GM21360 (cell line): ENCODE measurements around the gene CD5L.
A peak's percentile ranks its signal among the peaks of the same experiment; 100 is the strongest.

ENCODE experiments used
- ATAC-seq: cut with Tn5 transposase; IDR thresholded peaks from one replicate; pipeline ENCODE4 v1.9.1; 2021; ENCODE audit warnings: mild to moderate bottlenecking, moderate library complexity; ENCODE audit not compliant: unreplicated experiment

The CD5L gene

DNA sequence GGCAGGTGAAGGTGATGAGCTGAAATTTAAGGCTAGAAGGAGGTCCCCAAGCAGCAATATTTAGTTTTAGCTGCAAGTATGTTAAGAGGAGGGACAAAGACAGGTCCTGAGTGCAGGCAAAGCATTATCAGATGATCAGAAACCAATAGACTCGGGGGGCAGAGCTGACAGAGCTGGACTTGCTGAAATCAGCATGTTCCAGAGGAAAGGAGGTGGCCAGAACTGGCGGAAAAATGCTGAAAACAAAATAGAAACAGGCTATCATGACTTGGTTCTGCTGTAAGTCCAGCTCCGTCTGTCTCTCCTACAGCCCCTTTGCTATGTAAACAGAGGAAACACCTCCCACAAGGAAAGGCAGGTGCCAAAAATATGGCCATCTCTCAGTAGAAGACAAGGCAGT is at the start of gene CD5L:
Gene CD5L (minus strand): TSS at position 101 of the 400 bp plus-strand sequence. CDS start 107 bp downstream, outside the sequence.
- no peak for ATAC-seq

DNA sequence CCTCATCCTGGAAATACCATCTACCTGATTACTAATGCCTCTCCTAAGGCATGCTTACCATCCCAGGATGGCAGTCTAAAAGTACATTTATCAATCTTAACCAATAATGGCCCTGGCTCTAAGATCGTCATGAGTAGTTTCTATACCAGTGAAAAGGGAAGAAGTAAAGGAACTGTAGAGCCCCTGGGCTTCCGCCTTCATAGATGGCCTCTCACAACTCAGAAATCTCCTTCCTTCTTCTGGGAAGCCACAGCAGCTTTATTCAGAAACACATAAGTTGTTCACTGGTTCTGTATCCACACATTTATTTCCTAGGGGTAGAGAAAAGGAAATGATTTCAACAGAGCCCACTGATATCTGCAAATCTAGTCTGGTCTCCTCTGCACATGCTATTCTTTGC is 41.0 kb upstream of the CD5L start:
- no peak for ATAC-seq

DNA sequence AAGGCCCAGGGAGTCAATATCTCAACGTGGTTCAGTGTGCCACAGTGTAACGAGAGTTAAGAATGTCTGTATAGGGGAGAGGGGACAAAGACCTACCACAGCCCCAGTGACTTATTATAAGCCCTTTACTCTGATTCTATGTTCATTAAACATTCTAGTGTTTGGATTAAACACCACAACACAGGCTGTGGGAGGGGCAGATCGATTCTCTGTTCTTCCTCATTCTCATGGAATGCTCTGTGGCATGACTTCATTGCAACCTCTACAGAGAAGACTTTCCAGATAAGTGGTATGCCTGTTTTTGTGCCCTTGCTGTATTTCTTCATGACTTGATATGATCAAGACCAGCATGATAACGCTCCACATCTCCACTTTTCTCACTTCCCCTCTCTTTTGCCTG is 39.0 kb upstream of the CD5L start:
- no peak for ATAC-seq

DNA sequence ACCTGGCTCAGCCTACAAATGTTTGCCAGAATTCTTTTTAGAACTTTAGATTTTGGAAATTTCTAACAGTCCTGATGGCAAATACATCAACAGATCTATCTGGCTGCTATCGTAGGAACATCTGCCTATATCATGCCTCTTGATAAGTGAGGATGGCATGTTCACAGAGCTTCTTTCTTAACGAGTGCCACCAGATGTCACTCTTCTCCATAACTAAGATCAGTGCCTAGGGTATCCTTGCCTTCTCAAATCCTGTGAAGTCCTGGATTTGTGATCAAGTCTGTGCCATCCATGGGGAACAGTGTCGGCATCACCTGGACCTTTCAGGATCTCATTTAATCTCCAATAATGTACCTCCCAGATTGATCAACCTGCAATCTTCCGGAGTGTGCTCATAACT is 36.5 kb upstream of the CD5L start:
- ATAC-seq, result no peak

DNA sequence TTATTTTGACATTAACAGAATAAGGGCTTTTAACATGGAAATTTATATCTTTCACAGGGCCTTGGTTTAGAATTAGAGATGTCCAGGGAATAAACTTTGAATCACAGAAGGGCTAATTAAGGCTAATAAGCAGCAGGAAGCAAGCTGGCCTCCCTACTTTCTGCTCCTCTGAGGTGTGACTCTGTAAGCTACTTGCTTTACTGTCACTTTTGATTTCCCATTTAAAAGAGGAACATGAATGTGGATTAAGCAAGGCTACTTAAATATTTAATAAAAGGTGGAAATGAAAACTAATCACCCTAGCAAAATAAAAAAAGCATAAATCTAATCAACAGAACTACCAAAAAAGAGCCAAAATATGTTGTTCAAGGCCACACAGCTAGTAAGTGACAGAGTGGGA is 28.9 kb upstream of the CD5L start:
- ATAC-seq, result no peak

DNA sequence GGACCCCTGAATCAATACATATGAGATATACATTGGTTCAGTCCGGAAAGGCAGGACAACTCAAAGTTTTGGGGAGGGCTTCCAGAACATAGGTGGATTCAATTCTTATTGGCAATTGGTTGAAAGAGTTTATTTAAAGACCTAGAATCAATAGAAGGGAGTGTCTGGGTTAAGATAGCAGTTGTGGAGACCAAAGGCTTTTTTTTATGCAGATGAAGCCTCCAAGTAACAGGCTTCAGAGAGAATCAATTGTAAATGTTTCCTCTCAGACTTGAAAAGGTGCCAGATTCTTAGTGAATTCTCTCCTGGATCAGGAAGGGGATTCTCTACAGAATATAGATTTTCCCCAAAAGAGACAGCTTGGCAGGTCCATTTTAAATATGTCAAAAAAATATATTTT is 27.0 kb upstream of the CD5L start:
- ATAC-seq, result no peak

DNA sequence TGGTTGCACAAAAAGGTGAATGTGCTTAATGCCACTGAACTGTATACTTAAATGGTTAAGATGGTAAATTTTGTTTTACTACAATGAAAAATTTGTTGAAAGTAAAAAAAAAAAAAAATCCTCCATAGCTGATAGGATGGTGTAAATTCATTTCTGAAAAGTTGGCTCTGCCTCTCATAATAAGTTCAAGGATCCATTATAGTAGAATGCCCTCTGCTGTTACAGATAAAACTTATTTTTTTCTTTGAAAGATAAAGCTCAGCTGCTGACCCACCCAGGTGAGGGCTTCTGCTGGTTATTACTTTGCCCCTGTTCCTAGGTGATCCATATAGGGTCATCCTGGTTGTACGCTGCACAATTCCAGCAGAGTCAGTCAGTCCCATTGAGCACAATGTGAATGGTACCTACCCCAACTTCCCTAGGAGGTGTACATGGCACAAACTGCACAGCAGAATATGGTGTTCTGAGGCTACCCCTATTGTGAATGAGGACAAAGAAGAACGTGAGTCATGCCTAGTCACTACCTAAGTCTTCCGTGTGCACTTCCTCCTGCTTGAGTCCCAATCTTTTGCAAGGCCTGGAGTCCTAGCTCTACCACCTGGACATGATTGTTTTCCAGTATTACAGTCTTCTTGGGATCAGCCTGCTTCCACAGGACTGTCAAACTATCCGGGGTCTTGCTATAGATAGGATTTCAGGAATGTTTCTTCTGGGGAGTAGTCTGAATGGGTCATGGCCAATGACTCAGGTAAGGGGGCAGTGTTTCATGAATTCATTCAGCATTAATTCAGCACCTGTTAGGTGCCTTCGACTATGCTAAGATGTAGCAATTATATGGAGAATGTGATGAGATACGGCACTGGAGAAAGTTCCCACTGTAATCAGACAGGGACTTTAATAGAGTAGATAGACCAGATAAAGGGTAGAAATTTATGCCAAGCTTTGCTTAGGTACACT is 20.8 kb upstream of the CD5L start:
- ATAC-seq, result no peak

DNA sequence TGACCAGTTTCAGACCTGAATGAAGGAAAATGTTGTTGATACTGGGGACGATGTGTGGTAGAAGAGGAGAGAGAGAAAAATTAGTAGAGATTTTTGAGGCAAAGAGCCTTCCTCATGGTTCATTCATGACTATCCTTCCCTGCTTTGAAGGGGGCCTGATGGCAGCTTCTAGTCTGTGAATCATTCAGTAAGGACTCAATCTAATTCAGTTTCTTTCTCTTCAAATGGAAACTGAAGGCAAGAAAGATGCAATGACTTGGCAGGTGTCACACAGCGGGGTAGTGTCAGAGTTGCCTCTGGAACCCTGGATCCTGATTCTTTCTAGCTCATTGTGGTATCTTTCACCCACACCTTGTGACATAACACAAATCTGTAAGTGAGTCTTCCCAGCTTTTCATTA is 14.9 kb upstream of the CD5L start:
- ATAC-seq, result no peak

DNA sequence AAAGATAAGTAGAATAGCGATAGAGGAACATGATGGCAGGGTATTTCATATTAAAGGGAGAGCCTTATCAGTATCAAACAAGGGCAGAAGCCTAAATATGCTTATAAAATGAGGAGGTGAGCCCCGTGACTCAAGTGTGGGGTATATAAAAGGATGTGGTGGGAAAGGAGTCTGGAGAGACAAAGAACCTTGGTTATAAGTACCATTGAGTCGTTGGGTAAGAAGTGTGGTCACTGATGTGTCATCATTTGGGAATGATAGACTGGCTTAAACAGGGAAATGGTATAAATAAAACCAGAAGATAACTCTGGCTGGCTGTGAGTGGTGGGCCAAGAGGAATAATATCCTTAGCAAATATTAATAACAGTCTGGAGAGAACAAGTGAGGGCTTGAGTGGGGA is 10.9 kb upstream of the CD5L start:
- ATAC-seq, result no peak

DNA sequence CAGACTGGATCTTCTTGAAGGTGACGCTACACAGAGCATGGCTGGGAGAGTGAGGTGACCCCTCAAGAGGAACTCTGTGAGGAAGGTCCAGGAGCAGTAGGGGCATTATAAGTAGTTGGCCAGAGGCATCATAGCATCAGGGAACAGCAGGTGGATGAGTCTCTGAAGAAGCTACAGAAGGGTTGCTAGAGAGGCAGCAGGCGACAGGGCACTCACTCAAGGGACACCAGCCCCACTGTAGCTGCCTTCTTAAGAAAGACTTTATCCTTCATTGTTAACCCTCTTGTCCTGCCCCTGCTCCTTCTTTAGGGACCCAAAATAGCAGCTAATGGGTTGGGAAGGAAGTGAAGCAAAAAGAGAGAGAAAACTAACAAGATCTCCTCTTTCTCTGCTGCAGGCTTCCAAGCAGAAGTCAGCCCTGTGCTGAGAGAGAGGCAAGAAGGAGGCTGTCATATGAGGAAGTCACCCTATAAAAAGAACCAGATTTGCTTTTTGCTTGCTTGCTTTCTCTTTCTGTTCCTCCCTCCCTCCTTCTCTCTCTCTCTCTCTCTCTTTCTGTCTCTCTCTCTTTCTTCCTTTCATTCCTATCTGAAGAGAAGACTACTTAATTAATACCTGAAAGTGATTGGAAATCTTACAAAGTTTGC is 7.7 kb upstream of the CD5L start:
- no peak for ATAC-seq

DNA sequence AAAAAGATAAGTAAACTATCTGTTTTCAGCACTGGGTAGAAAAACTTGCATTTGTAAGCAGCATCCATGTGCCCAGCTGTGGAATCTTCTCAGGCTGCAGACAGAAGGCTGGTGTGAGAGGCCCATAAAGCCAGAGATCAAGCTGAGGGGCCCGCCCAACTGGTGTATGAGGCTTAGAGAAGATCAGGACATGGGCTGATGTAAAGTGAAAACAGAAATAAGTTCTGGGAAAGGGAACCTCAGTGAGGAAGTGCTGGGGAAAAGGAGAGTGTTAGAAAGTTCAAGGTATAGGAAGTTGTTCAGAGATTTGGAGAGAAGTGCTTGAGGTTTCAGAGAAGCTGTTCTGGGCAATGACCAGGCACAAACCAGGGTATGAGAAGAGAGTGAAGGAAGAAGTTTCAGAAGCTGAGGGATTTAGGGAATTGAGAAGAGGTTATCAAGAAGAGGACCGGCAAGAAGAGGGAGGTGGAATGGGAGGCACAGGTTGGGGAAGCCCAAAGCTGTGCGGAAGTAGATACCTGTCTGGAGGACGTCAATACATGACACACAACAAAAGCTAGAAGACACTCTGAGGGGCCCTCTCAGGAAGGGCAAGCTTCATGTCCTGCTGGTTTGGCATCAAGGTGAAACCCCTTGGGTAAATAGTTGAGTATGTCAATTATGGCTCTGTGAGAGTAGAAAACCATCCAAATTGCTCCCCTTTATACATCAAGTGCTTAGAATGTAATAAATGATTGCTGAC is 2.7 kb upstream of the CD5L start:
- ATAC-seq, result no peak

DNA sequence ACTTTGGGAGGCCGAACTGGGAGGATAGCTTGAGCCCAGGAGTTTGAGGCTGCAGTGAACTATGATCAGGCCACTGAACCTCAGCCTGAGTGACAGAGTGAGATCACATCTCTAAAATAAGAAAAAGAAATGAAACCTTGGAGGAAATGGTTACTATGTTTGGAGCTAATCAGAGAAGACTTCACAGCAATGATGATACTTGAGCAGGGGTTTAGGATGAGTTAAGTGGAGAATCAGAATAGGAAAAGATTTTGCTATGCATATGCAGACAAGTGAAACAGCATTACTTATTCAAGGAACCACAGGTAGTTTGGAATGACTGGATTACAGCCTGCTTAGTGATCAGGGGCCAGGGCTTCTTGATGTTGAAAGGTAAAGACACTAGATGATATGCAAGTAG is 1.3 kb upstream of the CD5L start:
- no peak for ATAC-seq

DNA sequence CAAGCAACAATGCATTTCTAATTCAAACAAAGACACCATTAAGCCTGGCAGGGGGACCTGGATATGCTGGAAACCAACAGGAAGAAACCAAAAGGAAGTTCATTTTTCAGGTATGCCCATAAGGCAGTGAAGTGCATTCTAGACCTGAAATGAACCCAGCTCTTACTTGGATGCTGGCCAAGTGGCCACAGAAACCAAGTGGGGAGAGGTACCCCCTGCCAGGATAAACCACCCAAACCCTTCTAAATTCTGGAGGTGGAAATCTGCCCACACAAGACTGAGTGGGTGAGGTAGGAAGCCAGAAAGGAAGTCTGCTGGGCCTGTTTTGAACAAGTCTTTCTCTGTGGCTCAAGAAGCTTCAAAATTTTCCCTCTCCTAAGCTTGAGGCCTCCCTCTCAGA is 2.6 kb downstream of the CD5L start:
- no peak for ATAC-seq

DNA sequence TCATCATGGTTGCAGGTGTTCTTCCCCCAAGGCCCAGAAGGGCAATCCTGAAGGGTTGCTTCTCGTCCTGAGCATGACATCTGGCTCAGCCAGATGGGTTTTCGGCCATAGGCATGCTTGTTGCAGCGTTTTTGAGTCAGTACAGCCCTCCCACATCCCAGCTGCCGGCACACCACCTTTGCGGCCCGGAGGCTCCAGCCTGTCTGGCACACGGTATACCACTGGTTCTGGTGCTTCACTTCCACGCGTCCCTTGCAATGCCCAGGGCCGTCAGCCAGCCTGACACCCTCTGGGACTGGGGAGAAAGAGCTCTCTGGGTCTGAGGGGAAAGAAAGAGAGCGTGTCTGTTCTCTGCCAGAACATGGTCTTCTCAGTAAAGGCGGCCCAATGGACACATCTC is 7.2 kb downstream of the CD5L start:
- no peak for ATAC-seq

DNA sequence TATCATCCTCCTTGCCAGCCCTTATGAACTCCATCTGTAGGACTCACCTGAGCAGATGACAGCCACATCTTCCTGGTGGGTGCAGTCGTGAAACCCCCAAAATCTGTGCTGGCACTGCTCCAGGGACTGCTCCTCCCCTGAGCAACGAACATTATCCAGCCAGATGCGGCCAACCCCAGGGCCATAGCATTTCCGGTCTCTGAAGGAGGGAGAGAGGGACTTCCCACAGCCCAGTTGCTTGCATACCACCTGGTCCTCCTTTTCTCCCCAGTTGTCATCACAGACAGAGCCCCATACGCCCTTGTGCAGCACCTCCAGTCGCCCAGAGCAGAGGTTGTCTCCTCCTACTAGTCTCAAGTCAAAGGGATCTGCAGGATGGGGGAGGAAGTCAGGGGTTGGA is 8.5 kb downstream of the CD5L start:
- ATAC-seq, result no peak

DNA sequence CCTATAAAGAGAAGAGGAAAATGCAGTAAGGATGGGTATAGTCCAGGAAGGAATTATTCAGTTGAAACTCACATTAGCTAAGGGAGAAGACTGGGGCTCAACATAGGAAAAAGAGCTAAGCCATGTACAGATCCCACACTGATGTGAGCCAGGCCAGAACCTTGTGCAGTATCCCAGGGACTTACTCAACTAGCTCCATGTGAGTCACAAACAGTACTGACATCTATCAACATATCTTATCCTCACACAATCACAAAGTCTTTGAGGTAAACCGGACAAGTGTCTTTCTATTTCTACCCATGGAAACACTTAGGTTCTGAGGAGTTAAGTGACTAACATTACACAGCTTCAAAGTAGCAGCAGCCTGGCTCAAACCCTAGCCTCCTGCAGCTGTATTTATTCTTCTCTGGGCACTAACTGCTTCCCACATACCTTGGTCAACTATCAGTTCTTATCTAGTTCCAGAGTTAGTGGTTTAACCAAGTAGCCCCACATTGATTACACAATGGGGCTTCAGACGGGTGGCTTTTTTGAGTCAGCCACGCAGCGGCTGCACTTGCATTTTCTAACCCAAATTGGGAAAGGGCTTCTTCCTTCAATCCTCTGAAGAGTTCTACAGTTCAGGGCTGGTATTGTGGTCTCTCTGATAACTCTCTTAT is 9.5 kb downstream of the CD5L start:
- ATAC-seq, result peak; percentile 39

DNA sequence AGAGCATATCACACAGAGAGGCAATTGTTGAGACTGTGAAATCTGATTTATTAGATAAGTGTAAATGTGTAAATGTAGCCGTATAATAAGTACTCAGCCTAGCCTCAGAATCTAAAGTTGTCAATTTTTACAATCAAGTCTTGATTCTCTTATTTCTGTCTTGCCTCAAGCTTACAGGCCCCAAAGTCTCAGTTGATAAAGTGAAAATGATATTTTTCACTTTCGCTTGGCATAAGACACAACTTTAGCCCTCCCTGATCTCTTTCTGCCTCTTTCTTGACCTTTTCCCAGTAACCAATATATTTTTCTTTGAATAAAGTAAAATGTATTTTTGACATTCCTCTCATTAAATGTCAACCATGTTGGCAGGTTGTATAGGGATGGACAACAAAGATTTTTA is 10.7 kb downstream of the CD5L start:
- no peak for ATAC-seq

DNA sequence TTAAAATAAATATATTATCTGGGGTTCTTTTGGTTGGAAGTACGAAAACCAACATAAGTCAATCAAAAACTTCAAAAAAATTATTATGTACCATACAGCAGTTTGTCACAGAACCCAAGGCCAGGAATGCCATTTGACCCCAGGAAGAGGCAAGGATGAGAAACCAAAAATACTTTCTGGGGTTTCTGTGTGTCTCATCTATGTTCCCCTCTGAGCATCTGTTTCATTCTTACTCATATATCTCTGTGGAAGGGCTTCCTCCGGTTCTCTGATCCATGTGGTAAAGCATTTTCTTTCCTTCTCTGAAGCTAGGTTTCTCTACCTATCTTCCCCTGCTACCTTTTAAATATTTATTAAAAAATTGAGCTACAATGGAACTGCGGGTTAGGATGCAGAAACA is 11.9 kb downstream of the CD5L start:
- peak; percentile 42 for ATAC-seq

DNA sequence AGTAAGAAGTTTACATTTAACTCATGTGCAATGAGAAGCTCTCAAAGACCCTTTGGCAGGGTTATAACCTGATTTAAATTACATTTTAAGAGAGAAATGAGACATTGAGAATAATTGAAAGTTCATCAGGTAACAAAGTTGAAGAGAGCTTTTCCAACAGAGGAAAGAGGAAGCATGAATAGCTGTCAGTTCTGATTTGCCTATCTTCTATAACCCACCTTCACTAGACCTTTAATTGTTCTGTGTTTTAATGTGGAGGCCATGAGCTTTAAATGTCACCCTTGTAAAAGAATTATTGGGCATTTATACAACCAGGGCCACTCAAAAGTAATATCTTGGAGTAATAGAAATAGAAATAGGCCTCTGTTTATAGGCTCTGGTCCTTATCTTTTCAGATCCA is 12.4 kb downstream of the CD5L start:
- ATAC-seq, result no peak

DNA sequence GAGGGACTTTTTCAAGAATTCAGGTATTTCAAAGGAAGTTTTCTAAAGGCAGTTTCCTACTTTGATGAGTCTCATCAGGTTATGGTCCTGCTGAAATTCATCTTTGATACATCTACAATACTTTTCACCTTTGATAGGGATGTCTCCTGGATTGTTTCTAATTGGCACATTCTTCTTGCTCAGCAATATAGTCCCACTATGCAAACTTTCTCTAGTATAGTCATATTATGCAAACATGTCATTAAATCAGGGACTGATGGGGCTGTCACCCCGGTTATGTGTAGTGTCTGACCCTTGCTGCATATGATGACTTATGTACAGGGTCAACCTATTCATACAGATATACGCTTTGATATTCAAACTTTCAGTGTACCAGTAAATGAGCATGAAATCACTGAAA is 21.3 kb downstream of the CD5L start:
- no peak for ATAC-seq

DNA sequence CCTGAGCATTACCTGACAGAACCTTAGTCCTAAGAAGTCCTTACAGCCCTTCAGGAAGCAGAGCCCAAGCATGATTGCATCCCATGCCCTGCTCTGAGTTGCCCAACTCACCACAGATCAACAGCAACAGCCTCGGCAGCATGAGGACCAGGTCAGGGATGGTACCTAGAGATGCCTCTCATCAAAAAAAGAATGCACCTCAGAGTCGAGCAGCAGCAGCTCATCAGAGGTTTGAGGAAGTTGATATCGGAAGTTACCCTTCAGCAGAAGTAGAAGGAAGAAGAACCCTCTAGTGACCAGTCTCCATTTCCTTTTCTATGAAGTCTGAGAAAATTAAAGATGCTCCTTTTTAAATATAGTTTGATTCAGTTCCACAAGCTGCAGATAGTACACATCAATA is 21.7 kb downstream of the CD5L start, which contains the start of gene FCRL1:
Gene FCRL1 (minus strand): TSS at position 225 of the 400 bp plus-strand sequence. CDS start 83 bp downstream, at position 142.
- no peak for ATAC-seq
